ENCODE data around the gene DDX25. TPM values are rescaled to one million over a fixed set of nuclear protein-coding genes. Genes with fewer than 3 reads are reported as not detected.

DDX25 gene
- total and polyA plus RNA-seq, 2 of the 13 experiments (the other 11 are each of a cell fraction or from before 2014, with no cell fraction given), result 0.17 to 0.29 TPM

- in situ Hi-C loops (cut with HindIII; ENCODE audit: extremely low pct_ligation_motif_present, low pct_unique_long_range_greater_than_20kb), result no loop called here
- no peak overlapping the region for H3K4me3 ChIP-seq (replicated peaks in 1 of 3; ENCODE audit: insufficient read depth in 1 of 3, low read depth in 2 of 3, low read length in 3 of 3)
- ChIA-PET POLR2A (no interaction called here), CTCF (ENCODE audit: low intra/inter-chr PET ratio, low total read pairs) (no interaction called here)
- H3K27me3 ChIP-seq (ENCODE audit: control insufficient read depth in 1 of 2, insufficient read depth in 2 of 2, low read length in 2 of 2), result no peaks in the 10 kb centered on the region; a peak in 1 of 5 replicates
- no TSS peak for BruUV-seq (replicated peaks)
- H3K36me3 ChIP-seq (replicated peaks in 1 of 2; ENCODE audit: control insufficient read depth in 1 of 2, insufficient read depth in 2 of 2, low read length in 2 of 2), result no peaks in the 10 kb centered on the region
- no peaks in the 10 kb centered on the region for H3K9me3 ChIP-seq (ENCODE audit: low read length)
- no peak overlapping the region for H3K9ac ChIP-seq (ENCODE audit: insufficient read depth, low read depth, low read length)
- intact Hi-C loops (cut with micrococcal nuclease; ENCODE audit: unreplicated experiment), result no loop called here
- H3K79me2 ChIP-seq (ENCODE audit: insufficient read depth, low read length), result no peaks in the 10 kb centered on the region
- WGBS (ENCODE audit: low lambda C conversion rate), result 82% methylated on average over 20 of the region's 22 CpGs
- H4K20me1 ChIP-seq (ENCODE audit: insufficient read depth, low read length), result no peaks in the 10 kb centered on the region
- H3K4me1 ChIP-seq (ENCODE audit: insufficient read depth, low read length), result peaks cover 42% of the 10 kb centered on the region
- H3K4me2 ChIP-seq (ENCODE audit: low read depth, low read length), result no peak overlapping the region
- ATAC-seq (no peak; the same call in 2 of the 3 replicates), DNase-seq (ENCODE audit: low spot score) (no peak), FAIRE-seq (no peak)
- H3K27ac ChIP-seq (ENCODE audit: extremely low read length, insufficient read depth, low read length), result no peak overlapping the region
- H2AFZ ChIP-seq (ENCODE audit: low read length), result no peak overlapping the region
- no peak for TF ChIP-seq TIGD3 (CRISPR knock-in tag; IDR thresholded peaks at IDR 0.05; ENCODE audit: borderline replicate concordance)
- 0 out of 2 replicates have a peak, but pooled peaks have one; percentile 4 for TF ChIP-seq HNF4A (CRISPR knock-in tag; IDR thresholded peaks at IDR 0.05)
- no peak for TF ChIP-seq ZNF891 (CRISPR knock-in tag; IDR thresholded peaks at IDR 0.05)
- no peak for TF ChIP-seq ZNF784 (CRISPR knock-in tag; IDR thresholded peaks at IDR 0.05; ENCODE audit: borderline replicate concordance)
Observed at GRCh38 chr11:125949271-125950177, 45.2 kb downstream of the DDX25 start.

GRCh38 chr11:125950178-125950490, 45.8 kb downstream of the DDX25 start:
- no TSS peak for BruUV-seq (replicated peaks)
- no peaks in the 10 kb centered on the region for H3K79me2 ChIP-seq (ENCODE audit: insufficient read depth, low read length)
- H3K4me3 ChIP-seq (replicated peaks in 1 of 3; ENCODE audit: insufficient read depth in 1 of 3, low read depth in 2 of 3, low read length in 3 of 3), result no peak overlapping the region
- no peak for FAIRE-seq
- 92% methylated on average over 7 of the region's 11 CpGs for WGBS (ENCODE audit: low lambda C conversion rate)
- ATAC-seq, result no peak; the same call in 2 of the 3 replicates
- intact Hi-C loops (cut with micrococcal nuclease; ENCODE audit: unreplicated experiment) (no loop called here), in situ Hi-C loops (cut with HindIII; ENCODE audit: extremely low pct_ligation_motif_present, low pct_unique_long_range_greater_than_20kb) (no loop called here)
- no peaks in the 10 kb centered on the region for H4K20me1 ChIP-seq (ENCODE audit: insufficient read depth, low read length)
- no peak overlapping the region for H3K4me2 ChIP-seq (ENCODE audit: low read depth, low read length)
- H3K4me1 ChIP-seq (ENCODE audit: insufficient read depth, low read length), result peaks cover 37% of the 10 kb centered on the region
- no peak overlapping the region for H3K27ac ChIP-seq (ENCODE audit: extremely low read length, insufficient read depth, low read length)
- no peaks in the 10 kb centered on the region for H3K9me3 ChIP-seq (ENCODE audit: low read length)
- H3K9ac ChIP-seq (ENCODE audit: insufficient read depth, low read depth, low read length), result no peak overlapping the region
- POLR2A ChIA-PET, result no interaction called here
- no peak for DNase-seq (ENCODE audit: low spot score)
- CTCF ChIA-PET (ENCODE audit: low intra/inter-chr PET ratio, low total read pairs), result no interaction called here
- no peaks in the 10 kb centered on the region for H3K36me3 ChIP-seq (replicated peaks in 1 of 2; ENCODE audit: control insufficient read depth in 1 of 2, insufficient read depth in 2 of 2, low read length in 2 of 2)
- H2AFZ ChIP-seq (ENCODE audit: low read length), result no peak overlapping the region
- no peaks in the 10 kb centered on the region; a peak in 1 of 5 replicates for H3K27me3 ChIP-seq (ENCODE audit: control insufficient read depth in 1 of 2, insufficient read depth in 2 of 2, low read length in 2 of 2)
- TF ChIP-seq HDAC6 (IDR thresholded peaks at IDR 0.05; ENCODE audit: low read depth, low read length) (no peak), LBX2 (CRISPR knock-in tag; IDR thresholded peaks at IDR 0.05; ENCODE audit: borderline replicate concordance) (no peak), ELF3 (CRISPR knock-in tag; IDR thresholded peaks at IDR 0.05) (no peak), IRF2 (CRISPR knock-in tag; IDR thresholded peaks at IDR 0.05) (no peak), SOX13 (IDR thresholded peaks at IDR 0.05) (no peak), SOX13 (CRISPR knock-in tag; conservative IDR thresholded peaks at IDR 0.05 in 1 of 2, IDR thresholded peaks at IDR 0.05 in 1 of 2) (no peak), CEBPB (IDR thresholded peaks at IDR 0.05; ENCODE audit: borderline replicate concordance, low read depth, low read length) (no peak), TBX2 (CRISPR knock-in tag; IDR thresholded peaks at IDR 0.05; ENCODE audit: borderline replicate concordance) (no peak), HMGA1 (CRISPR knock-in tag; conservative IDR thresholded peaks at IDR 0.05) (no peak), ASH2L (IDR thresholded peaks at IDR 0.05; ENCODE audit: insufficient read length, low read depth, low read length) (no peak), CREM (IDR thresholded peaks at IDR 0.05) (no peak), CREM (CRISPR knock-in tag; IDR thresholded peaks at IDR 0.05) (no peak), KDM2A (CRISPR knock-in tag; IDR thresholded peaks at IDR 0.05; ENCODE audit: borderline replicate concordance, low read depth) (no peak)
